Upper lobe of right lung (tissue), 1 donor: Measurements from ENCODE around the gene CCDC167. TPM values are rescaled to one million over a fixed set of nuclear protein-coding genes. Genes with fewer than 3 reads are reported as not detected.
A peak's percentile ranks its signal among the peaks of the same experiment; 100 is the strongest.

Experiments used
- ATAC-seq: fragments of 200-7000 bp; cut with Tn5 transposase; one replicate; pipeline ENCODE4 v1.9.1; 2020; ENCODE audit warnings: mild to moderate bottlenecking, moderate library complexity
- DNase-seq: peaks from one replicate; pipeline ENCODE4 v3.0.0-alpha.2; 2020
- H3K27ac ChIP-seq: fragments of 200-600 bp; one replicate; pipeline ENCODE4 v1.8.0; 2022
- H3K27me3 ChIP-seq: fragments of 200-600 bp; one replicate; pipeline ENCODE4 v1.8.0; 2022; ENCODE audit warnings: mild to moderate bottlenecking
- H3K36me3 ChIP-seq: fragments of 200-600 bp; one replicate; pipeline ENCODE4 v1.8.0; 2022
- H3K4me1 ChIP-seq: fragments of 200-600 bp; one replicate; pipeline ENCODE4 v1.8.0; 2022
- H3K4me3 ChIP-seq: fragments of 200-600 bp; one replicate; pipeline ENCODE4 v1.8.0; 2022; ENCODE audit warnings: mild to moderate bottlenecking
- H3K9me3 ChIP-seq: fragments of 200-600 bp; one replicate; pipeline ENCODE4 v1.8.0; 2022
- CTCF ChIP-seq: fragments of 200-600 bp; IDR thresholded peaks from one replicate; pipeline ENCODE4 v1.8.0; 2022; ENCODE audit warnings: antibody characterized with exemption
- intact Hi-C: fragments of 100-400 bp; cut with DNase I; formaldehyde crosslinking; loops from one replicate; pipeline ENCODE4 v1.11.0; 2022
- total RNA-seq: library from RNA; stranded (reverse); fragmentation: NEBNext Ultra II Directional; extraction: Animal tissue kit (Norgen Biotek cat#: 25700); gene quantifications from one replicate; pipeline ENCODE4 v1.2.1, GENCODE V29; 2021
- donor health status: DM: no; HTN: yes; CAD: no; lungs with severe emphysema.

CCDC167 gene
- total RNA-seq, 1 donor from 2014 or later = 12.9 TPM

DNA sequence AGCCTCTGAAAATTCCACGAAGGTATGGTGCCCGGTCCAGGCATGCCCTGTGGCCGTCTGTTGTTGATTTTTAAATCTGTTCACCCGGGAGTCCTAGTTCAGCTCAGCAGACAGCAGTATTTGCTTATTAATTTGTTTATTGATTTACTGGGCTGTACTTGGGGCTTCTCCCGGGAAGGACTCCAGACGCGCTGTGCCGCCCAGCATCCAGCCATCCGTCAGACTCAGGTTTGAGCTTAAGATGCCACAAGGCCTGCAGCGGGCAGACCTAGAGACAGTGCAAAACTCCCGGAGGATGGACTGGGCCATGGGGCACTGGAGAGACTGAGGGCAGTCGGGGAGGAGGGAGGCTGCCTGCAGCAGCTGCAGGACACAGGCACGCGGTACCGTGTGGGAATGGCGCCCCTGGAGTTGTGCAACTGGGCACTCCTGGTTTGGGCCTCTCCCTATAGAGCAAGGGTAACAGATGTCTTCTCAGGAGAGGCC, 17.3 kb upstream of the CCDC167 start:
- Histone ChIP-seq H3K36me3 (no peaks in the 10 kb centered on the region), H3K4me3 (no peak overlapping the region), H3K27me3 (peaks cover 29% of the 10 kb centered on the region), H3K4me1 (no peaks in the 10 kb centered on the region), H3K27ac (no peak overlapping the region), H3K9me3 (no peaks in the 10 kb centered on the region)
- no peak for ATAC-seq
- no peak for DNase-seq
- intact Hi-C loops = no loop called here
- no peak for TF ChIP-seq CTCF

- no peaks in the 10 kb centered on the region for H3K4me1 ChIP-seq
- peaks cover 24% of the 10 kb centered on the region for H3K27me3 ChIP-seq
- H3K4me3 ChIP-seq = peak overlapping the region; percentile 10
- ATAC-seq = peak; percentile 56
- TF ChIP-seq CTCF = no peak
- no peaks in the 10 kb centered on the region for H3K9me3 ChIP-seq
- DNase-seq = peak; percentile 80
- no peaks in the 10 kb centered on the region for H3K36me3 ChIP-seq
- intact Hi-C loops = no loop called here
- H3K27ac ChIP-seq = peak overlapping the region; percentile 55
Measured at GRCh38 chr6:37516076-37516919, 16.6 kb upstream of the CCDC167 start.

- no peak for DNase-seq
- TF ChIP-seq CTCF = no peak
- no peaks in the 10 kb centered on the region for H3K36me3 ChIP-seq
- H3K27ac ChIP-seq = peak overlapping the region; percentile 55
- no peak overlapping the region for H3K4me3 ChIP-seq
- H3K9me3 ChIP-seq = no peaks in the 10 kb centered on the region
- no peaks in the 10 kb centered on the region for H3K4me1 ChIP-seq
- ATAC-seq = no peak
- peaks cover 21% of the 10 kb centered on the region for H3K27me3 ChIP-seq
- intact Hi-C loops = no loop called here
Measured at GRCh38 chr6:37515712-37516075, 16.0 kb upstream of the CCDC167 start.

DNA sequence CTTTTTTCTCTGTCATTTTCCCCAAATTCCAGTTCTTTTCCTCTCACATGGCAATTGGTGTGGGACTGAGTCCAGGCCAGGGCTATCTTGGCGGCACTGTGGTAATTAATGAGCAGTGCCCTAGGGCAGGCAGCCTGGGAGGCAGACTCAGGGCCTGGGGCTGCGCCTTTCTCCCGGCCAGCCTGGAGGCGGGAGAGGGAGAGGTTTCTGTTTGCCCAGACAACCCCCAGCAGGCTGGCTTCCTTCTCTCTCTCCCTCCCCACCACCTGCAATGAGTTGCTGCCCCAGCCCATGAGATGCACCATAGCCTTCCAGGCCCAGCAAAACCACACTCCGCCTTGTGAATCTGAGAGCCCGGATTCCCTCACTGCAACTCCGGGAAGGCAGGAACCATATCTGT, 15.1 kb upstream of the CCDC167 start:
- ATAC-seq = no peak
- intact Hi-C loops = no loop called here
- no peak for TF ChIP-seq CTCF
- H3K9me3 ChIP-seq = no peaks in the 10 kb centered on the region
- peak overlapping the region; percentile 13 for H3K27ac ChIP-seq
- no peak overlapping the region for H3K4me3 ChIP-seq
- peaks cover 21% of the 10 kb centered on the region for H3K27me3 ChIP-seq
- no peaks in the 10 kb centered on the region for H3K36me3 ChIP-seq
- H3K4me1 ChIP-seq = no peaks in the 10 kb centered on the region
- no peak for DNase-seq

GRCh38 chr6:37514321-37514771, 14.7 kb upstream of the CCDC167 start:
- ATAC-seq = no peak
- H3K27ac ChIP-seq = peak overlapping the region; percentile 13
- no peak overlapping the region for H3K4me3 ChIP-seq
- H3K27me3 ChIP-seq = peaks cover 21% of the 10 kb centered on the region
- no peaks in the 10 kb centered on the region for H3K4me1 ChIP-seq
- H3K36me3 ChIP-seq = no peaks in the 10 kb centered on the region
- DNase-seq = no peak
- H3K9me3 ChIP-seq = no peaks in the 10 kb centered on the region
- no peak for TF ChIP-seq CTCF
- intact Hi-C loops = no loop called here
